ENCODE results near the gene ARHGEF38.

The ARHGEF38 gene

GRCh38 chr4:105625214-105625613 is 72.8 kb downstream of the ARHGEF38 start:
- in situ Hi-C loops (cut with MboI; ENCODE audit: low pct_unique_long_range_greater_than_20kb, low sequenced_read_pairs, unreplicated experiment) = no loop called here
- no peak for TF ChIP-seq CTCF (IDR thresholded peaks at IDR 0.05; ENCODE audit: extremely low read depth, insufficient read depth, missing control alignments)
- DNase-seq (ENCODE audit: low spot score) = no peak

DNA sequence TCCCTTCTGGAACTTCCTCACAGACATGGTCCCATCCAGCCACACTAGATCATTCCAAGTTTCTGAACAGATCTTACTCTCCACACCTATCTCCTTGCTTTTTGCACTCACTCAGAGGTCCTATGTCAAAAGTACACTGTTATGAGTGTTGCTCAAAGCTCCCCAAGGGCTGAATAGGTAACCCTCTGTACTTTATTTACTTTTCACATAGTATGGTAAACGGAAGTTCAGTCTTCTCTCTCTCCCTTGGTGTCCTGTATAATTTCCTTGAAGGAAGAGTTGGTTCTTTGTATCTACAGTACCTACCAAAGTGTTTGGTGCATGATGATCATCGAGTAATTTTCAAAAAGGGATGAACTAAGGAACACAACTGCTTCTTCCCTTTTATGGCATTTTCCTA is 74.4 kb downstream of the ARHGEF38 start:
- TF ChIP-seq CTCF (IDR thresholded peaks at IDR 0.05; ENCODE audit: extremely low read depth, insufficient read depth, missing control alignments) = no peak
- in situ Hi-C loops (cut with MboI; ENCODE audit: low pct_unique_long_range_greater_than_20kb, low sequenced_read_pairs, unreplicated experiment) = no loop called here
- no peak for DNase-seq (ENCODE audit: low spot score)

GRCh38 chr4:105627620-105628019 is 75.2 kb downstream of the ARHGEF38 start:
- in situ Hi-C loops (cut with MboI; ENCODE audit: low pct_unique_long_range_greater_than_20kb, low sequenced_read_pairs, unreplicated experiment) = no loop called here
- TF ChIP-seq CTCF (IDR thresholded peaks at IDR 0.05; ENCODE audit: extremely low read depth, insufficient read depth, missing control alignments) = no peak
- no peak for DNase-seq (ENCODE audit: low spot score)

DNA sequence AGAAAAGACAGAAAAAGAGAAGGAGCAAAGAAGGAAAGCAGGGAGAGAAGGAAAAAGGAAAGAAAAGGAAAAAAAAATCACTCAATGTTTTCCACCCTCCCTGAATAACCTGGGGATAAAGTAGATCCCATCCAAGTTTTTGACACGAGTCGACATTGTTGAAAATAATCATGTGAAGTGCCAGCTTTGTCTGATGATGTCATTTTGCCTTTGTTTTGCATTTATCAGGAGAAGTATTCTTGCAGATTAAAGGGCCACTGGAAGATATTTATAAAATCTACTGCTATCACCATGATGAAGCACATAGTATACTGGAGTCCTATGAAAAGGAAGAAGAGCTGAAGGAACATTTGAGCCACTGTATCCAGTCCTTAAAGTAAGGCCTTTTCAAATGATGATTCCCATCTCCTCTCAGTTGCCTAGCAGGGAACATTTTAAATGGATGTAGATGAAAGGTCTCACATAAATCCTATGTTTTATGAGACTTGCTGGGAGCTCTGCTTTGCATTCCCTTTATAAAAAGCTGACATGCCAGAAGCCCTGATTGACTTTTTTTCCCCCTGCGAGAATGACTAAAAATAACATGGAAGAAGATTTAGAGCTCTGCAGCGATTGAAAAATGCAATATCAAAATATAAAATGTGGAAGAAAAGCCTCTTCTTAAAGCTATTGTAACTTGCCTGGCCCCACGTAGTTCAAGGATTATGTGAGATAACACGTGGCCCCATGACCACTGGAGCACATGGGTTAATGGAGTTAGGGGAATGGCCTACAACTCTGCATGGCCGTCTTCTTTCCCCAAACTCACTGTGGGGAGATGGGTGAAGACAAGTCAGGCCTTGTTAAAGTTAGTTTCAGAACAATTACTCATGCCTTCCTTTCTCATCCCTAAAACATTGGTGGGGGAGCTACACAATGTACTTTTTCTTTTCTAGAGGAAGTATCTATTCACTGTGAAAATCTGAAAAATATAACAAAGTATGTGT is 78.5 kb downstream of the ARHGEF38 start:
- no peak for TF ChIP-seq CTCF (IDR thresholded peaks at IDR 0.05; ENCODE audit: extremely low read depth, insufficient read depth, missing control alignments)
- in situ Hi-C loops (cut with MboI; ENCODE audit: low pct_unique_long_range_greater_than_20kb, low sequenced_read_pairs, unreplicated experiment) = no loop called here
- no peak for DNase-seq (ENCODE audit: low spot score)

GRCh38 chr4:105631818-105632400 is 79.5 kb downstream of the ARHGEF38 start:
- DNase-seq (ENCODE audit: low spot score) = no peak
- no peak for TF ChIP-seq CTCF (IDR thresholded peaks at IDR 0.05; ENCODE audit: extremely low read depth, insufficient read depth, missing control alignments)
- in situ Hi-C loops (cut with MboI; ENCODE audit: low pct_unique_long_range_greater_than_20kb, low sequenced_read_pairs, unreplicated experiment) = no loop called here

DNA sequence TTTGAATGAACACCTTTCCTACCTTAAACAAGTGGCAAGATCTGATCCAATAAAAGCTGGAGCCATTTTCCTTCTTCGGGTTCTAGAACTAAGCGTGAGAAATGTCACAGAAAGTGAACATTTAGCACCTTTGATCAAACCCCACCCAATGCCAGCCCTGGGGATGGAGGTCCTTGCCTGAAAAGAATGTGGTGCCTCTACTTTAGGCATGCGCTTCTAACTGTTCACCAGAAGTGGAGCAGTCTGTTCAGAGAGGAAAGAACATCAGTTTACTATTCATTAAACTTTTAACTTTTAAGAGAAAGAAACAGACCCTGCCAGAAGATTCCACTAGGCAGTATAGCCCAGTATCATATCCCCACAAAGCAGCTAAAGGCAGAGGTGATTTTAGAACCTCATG is 80.2 kb downstream of the ARHGEF38 start:
- in situ Hi-C loops (cut with MboI; ENCODE audit: low pct_unique_long_range_greater_than_20kb, low sequenced_read_pairs, unreplicated experiment) = no loop called here
- DNase-seq (ENCODE audit: low spot score) = no peak
- no peak for TF ChIP-seq CTCF (IDR thresholded peaks at IDR 0.05; ENCODE audit: extremely low read depth, insufficient read depth, missing control alignments)

Data from GM13977 (cell line).